Cardiac fibroblast (primary cell): ENCODE data around the gene GK2.

Source experiments
- DNase-seq, 2 donors: peaks; one replicate each; pipeline versions ENCODE4 v3.0.0 to v3.0.0-alpha.2; 2010; ENCODE audit warnings: low read depth in 2 of 2
- H3K4me3 ChIP-seq, 2 donors: replicated peaks in 1 of 2; 1 replicate in 1 of 2; 2 replicates in 1 of 2; pipeline ENCODE4 v1.5.1; 2011; ENCODE audit warnings: low read depth in 2 of 2, low read length in 2 of 2, mild to moderate bottlenecking in 2 of 2, moderate library complexity in 1 of 2
- TF ChIP-seq, protein P1 (sequence below): IDR thresholded peaks from one replicate; pipeline ENCODE4 v1.5.1; 2011; ENCODE audit warnings: low read depth, mild to moderate bottlenecking, low read length, inconsistent platforms

GK2 gene

DNA sequence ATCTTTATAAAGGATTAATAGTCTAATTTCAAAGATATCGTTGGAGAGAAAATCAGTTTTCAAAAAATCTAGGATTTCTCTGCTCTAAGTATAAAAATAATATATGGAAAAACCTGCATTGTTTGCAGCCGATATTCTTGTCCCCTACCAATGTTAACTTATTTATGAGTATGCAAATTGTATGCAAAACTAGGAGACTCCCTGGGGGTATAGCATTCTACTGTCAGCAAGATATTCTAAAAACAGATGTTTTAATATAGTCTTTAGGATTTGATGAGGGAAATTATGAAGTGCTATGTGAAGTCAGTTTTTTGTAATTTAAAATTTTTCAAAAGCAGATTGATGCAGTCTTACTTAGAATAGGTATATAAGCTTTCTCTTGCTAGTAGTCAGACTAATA lies 40.9 kb downstream of the GK2 start:
- DNase-seq, result no peak
- TF ChIP-seq, protein P1, sequence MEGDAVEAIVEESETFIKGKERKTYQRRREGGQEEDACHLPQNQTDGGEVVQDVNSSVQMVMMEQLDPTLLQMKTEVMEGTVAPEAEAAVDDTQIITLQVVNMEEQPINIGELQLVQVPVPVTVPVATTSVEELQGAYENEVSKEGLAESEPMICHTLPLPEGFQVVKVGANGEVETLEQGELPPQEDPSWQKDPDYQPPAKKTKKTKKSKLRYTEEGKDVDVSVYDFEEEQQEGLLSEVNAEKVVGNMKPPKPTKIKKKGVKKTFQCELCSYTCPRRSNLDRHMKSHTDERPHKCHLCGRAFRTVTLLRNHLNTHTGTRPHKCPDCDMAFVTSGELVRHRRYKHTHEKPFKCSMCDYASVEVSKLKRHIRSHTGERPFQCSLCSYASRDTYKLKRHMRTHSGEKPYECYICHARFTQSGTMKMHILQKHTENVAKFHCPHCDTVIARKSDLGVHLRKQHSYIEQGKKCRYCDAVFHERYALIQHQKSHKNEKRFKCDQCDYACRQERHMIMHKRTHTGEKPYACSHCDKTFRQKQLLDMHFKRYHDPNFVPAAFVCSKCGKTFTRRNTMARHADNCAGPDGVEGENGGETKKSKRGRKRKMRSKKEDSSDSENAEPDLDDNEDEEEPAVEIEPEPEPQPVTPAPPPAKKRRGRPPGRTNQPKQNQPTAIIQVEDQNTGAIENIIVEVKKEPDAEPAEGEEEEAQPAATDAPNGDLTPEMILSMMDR, result no peak
- no peak overlapping the region for H3K4me3 ChIP-seq

GRCh38 chr4:79366422-79366821 lies 41.6 kb downstream of the GK2 start:
- DNase-seq, result no peak
- no peak overlapping the region for H3K4me3 ChIP-seq
- TF ChIP-seq, protein P1, result no peak

DNA sequence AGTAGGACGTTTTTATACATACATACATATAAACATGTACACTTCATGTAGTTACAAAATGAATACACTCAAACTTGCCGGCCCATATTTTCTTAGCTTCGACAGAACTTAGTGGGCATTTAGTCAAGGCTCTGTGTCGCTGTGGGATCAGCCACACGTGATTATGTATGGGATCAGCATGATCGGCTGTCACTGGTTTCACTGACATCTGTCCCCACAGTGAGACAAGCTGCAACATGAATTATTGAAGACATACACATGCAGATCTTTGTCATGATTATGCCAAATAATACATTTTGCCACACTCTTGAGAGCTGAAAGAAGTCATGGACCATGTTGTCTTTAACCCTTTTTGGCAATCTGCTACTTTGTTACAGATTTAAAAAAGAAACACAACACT lies 44.0 kb downstream of the GK2 start:
- TF ChIP-seq, protein P1, result no peak
- no peak overlapping the region for H3K4me3 ChIP-seq
- no peak for DNase-seq

DNA sequence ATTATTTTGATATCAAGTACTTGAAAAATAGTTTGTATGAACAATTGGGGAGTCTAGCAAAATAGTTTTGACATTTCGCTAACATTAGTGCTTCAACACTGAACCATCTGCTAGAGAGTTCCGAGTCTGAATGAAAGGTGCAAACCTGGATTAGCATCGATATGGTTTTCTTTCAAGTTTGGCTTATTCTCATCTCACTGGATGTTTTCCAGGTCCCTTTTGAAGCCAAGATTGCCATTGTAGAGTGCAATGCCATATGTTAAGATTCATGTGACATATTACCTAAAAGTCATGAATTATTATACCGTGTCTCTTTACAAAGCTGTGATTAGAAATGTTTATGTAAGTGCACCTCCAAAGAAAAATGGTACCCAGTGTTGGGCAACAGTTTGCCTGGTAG lies 45.4 kb downstream of the GK2 start:
- no peak for DNase-seq
- H3K4me3 ChIP-seq, result no peak overlapping the region
- TF ChIP-seq, protein P1, result no peak

GRCh38 chr4:79360006-79360405 lies 48.0 kb downstream of the GK2 start:
- TF ChIP-seq, protein P1, result no peak
- no peak for DNase-seq
- H3K4me3 ChIP-seq, result no peak overlapping the region

GRCh38 chr4:79358438-79358837 lies 49.6 kb downstream of the GK2 start:
- no peak for DNase-seq
- H3K4me3 ChIP-seq, result no peak overlapping the region
- TF ChIP-seq, protein P1, result no peak

DNA sequence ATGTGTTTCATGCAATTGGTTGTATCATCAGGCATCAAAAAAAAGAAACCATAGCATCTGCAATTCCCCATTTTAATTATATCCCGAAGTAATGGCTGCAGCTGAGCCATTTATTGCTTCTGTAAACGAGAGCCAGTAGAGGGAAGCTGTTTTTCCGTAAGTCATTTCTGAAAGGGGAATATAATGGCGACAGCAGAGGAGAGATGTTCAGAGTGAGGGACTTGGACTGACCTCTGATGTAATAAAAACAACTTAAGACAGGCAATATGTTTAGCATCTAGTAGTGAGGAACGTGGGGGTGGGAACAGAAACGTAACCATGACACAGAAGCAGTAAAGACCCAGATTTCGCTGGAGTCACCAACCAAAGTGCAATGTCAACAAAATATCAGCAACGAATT lies 50.7 kb downstream of the GK2 start:
- no peak for DNase-seq
- H3K4me3 ChIP-seq, result no peak overlapping the region
- TF ChIP-seq, protein P1, result no peak
